Hippocampal formation (tissue), 2 donors: ENCODE results near the gene EPB41L2.
A peak's percentile ranks its signal among the peaks of the same experiment; 100 is the strongest.
"Not testable (repeated sequence)": the region's sequence is repeated elsewhere in the genome, so short reads cannot be mapped to it uniquely, and the experiment has no call there.

ENCODE experiments used
- DNase-seq, 2 donors: peaks; one replicate each; lab custom pipeline; 2025; lab: John Stamatoyannopoulos, UW

Gene EPB41L2

DNA sequence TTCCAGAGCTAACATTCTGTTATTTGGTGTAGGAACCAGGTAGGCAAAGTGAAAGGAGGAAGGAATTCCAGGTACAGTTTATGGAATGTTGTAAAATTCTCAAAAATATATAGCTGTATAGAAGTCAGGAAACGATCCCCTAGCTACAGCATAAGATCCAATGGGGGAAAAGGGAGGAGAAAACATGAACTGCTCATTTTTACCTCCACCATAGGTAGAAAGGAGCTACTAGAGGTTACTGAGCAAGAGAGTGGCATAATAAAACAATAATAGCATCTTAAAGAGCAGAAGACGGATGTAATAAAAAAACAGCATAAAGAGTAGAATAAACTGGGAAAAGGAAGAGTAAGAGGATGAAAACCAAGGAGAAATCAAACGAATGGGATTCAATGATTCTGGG lies 26.9 kb downstream of the EPB41L2 start:
- DNase-seq: no peak

DNA sequence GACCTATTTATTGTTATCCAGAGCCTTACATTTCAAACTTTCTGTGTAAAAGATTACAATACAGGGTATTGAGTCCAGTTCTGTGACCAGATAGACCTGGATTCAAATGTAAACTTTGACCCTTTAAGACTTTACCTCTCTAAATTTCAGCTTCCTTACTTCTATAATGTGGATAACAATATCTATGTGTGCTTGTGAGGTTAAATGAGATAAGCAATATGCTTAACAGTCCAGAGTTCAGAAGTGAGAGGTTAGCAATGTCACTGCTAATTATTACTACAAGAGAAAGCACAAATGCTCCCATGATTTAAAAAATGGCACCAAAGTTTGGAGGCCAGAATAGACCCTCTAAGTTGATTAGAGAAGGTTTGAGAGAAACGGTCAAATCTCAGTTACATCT lies 27.5 kb downstream of the EPB41L2 start:
- no peak for DNase-seq

DNA sequence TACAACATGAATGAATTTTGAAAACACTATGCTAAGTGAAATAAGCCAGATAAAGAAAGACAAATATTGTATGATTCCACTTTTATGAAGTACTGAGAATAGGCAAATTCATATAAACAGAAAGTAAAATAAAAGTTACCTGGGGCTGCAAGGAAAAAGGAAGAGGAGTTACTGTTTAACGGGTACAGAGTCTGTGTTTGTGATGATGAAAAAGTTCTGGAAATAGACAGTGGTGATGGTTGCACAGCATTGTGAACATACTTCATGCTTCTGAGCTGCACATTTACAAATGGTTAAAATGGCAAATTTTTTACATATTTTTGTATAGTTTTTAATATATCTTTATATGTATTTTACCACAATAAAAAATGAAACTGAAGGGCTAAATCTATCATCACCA lies 29.4 kb downstream of the EPB41L2 start:
- no peak for DNase-seq

DNA sequence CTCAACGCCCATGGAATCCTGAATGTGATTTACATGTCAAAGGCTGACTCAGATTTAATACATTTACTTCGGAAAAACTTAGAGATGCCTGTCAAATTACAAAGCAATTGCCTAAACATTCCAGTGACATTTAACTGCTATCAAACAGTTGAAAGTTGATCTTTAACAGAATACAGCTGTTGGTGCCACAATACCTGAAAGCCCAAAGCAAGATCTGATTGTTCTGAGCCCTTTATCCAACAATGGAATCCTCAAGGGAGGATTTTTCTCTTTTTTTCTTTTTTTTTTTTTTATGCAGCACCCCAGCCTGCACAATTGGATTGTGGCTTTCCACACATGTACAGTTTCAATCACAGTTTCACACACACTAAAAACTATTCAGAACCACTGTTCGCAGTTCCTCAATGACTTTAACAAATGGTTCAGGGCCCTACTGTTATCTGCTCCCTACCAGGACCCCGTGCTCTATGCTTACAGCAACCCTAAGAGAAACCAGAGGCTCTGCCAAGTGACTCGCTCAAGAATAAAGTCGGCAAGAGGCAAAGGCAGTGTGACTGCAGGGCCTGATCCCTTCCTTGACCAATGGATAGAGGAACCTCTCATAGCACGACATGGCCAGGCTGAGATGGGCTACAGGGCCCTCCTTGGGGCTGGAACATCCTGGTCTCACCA lies 33.3 kb downstream of the EPB41L2 start:
- DNase-seq: no peak

DNA sequence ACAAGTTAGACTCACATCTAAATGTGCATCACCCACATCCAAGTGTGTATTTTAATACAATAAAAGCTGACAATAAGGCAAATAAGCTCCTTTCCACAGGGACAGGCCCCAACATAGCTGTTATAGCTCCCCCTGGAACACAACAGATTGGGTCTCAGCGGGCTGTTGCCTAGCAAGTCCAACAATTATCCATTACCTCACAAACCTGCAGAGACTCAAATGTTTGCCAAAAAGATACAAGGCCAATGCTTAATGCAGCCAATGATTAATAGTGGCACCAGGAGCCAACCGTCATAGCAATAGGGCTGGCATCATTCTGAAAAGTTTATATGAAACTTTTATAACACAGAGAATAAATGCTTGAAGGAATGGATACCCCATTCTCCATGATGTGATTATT lies 35.7 kb downstream of the EPB41L2 start:
- no peak for DNase-seq

DNA sequence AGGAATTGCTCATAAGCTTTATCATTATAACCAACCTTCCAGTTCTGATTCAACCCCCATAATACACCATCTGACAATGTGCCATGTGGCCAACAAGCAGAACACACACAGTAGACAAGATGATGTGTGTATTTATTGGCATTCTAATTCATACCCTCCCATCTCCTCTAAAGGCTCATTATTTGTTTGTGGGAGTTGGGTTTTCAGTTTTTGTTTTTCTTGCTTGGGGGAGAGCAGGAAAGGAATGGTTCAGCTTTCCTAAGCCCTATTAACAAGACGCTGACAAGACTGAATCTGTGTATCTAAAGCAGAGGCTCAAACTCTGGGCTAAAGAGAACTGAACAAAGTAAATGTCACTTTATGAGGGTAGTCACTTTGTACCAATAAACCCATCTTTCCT lies 36.8 kb downstream of the EPB41L2 start:
- no peak for DNase-seq

DNA sequence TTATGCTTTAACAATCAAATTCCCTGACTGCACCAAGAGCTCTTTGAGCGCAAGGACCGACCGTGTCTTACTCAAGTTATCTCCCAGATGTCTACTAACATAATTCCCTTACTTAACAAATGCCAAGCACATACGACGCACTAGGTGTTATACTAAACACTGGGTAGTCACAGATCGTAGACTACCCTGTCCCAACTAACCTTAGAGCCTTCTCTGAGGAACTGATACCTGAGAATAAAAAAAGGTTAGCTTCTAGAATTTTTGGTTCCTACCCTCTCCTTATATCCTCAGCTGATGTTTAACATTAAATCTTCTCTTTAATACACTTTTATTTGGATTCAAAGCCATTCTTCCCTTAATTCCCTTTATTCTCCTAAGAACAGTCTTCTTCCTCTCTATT lies 38.5 kb downstream of the EPB41L2 start:
- no peak for DNase-seq

DNA sequence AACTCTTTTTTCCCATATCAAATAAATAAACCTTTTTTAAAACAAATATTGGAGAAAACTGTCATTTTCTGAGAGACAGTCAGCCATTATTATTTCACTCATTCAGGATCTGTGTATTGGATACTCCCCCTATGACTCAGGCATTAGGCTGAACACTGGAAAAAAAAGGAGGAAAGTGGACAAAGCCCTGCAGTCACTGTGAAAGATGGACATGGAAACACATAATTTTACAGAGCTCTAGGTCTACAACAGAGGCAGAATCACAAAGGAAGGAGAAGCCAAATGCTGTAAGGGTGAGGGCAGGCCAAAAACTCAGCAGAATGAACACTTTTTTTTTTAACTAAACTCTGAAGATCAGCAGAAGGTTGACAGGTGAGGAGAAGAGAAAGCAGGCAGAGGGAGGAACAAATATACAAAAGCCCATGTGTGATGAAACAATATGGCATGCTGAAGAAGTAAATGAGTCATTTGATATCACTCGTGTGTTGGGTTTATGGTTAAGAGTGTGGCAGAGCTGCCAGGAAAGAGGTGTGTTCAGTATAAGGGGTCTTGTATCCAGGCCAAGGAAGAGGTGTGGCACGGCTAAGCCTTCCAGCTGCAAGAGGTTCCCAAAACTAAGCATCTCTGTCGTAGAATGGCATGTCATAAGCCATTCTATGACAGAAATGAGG lies 39.1 kb downstream of the EPB41L2 start:
- no peak for DNase-seq

DNA sequence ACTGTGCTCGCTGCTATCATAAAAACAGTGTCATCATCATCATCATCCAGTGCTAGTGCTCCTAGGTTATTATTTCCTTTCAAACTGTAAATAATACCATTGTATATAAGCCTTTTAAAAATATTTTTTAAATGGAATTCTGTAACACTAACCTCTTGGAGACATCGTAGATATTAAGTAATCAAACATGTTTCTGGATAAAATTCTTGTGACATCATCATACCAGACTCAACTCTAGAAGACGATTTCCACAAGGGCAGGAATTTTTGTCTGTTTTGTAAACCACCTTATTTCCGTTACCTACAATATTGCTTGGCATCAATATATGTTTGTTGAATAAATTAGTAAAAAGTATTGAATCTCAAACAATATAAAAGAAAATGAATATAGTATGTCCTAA lies 40.4 kb downstream of the EPB41L2 start:
- DNase-seq: no peak

DNA sequence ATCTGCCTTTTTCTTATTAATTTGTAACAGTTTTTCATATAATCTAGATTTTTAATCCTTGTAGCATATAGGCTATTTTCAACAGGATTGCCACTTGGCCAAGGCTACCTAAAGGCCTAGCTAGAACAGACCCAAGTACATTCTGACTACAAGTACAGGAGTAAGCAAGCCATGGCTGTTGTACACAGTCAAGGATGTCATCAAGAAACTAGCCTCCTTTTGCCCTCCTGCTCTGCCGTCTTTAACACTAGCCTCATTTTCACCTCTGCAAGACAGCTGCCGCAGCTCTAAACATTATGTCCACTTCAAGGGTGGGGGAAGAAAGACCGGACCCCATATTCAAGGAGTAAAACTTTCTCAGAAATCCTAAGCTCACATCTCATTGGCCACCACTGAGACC lies 45.1 kb downstream of the EPB41L2 start:
- DNase-seq: no peak

DNA sequence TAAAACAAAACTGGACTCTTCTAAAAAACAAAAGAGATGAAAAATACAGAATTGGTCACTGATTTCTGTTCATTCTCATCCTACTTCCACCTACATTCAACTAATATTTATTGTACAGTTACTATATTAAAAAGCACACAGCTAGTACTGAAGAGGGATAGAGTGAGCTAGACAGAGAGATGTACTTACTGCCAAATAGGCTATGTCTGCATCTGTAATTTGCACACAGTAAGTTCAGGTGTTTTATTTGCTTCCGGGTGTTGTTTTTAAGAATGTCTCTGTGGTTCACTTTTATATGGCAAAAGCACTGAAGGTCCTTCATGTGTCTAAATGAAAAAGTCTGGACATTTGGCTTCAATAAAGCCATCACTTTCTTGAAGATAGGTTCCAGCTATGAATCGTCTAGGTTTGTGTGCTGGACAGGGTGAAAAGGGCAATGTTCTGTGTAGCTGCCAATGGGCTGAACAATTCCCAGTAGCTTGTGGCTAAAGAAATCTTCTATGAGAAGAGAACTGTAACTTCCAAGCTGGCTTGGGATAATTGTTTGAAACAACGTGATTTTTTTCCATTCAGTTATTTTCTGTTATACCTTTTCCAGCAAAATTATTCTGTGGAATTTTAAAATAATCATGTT lies 47.3 kb downstream of the EPB41L2 start:
- peak in 1 of 2 donors; percentile 56 for DNase-seq

DNA sequence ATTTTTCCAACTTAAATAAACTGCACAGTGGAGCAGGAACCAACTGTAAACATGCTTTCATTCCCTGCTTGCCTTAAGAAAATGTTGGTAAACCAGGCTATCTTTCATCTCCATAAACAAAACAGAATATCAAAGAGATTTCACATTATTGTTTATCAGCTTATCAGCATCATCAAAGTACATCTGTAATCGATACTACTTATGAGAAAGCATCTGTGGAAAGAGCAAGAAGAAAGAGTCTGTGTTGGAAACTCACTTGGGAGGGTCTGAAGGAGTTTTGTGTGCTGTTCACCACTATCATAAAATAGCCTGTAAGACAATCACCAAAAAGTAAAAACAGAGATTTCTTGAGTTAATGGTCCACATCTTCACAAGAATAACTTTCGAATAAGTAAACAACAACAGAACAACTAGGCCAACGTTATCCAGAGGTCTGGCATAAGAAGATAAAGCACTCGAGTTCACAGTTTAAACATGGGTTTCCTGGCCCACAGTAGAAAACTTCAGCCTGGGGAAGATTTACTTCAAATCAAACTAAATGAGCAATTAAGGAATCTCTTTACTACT lies 47.9 kb downstream of the EPB41L2 start:
- no peak for DNase-seq

DNA sequence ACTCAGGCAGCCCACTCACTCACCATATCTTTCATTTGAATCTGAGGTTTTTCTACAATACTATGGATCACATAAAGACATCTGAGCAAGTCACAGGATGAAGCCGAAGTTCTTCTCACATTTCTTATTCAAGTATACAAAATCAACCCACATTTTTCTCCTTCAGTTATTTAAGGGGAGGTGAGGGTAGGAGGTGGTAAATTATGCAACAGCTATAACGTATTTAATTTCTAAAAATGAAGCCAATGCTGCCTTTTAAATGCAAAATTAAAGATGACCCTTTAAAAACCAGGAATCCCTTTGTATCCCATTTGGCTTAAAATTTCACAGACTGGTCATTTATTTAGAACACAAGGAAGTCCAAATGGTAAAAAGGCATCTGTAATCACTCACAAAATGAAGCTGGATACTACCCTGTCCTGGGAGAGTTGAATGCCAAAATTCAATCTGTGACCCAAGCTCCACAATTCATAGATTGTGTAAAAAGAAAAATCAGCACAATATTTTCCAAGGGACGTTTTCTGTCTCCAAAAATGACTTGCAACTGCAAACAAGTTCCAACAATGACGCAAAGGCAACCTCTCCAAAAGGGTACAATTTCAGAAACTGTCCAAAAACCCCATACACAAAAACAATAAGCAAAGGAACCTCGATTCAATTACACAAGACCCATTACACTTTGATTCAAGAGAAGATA lies 48.8 kb downstream of the EPB41L2 start:
- no peak for DNase-seq

DNA sequence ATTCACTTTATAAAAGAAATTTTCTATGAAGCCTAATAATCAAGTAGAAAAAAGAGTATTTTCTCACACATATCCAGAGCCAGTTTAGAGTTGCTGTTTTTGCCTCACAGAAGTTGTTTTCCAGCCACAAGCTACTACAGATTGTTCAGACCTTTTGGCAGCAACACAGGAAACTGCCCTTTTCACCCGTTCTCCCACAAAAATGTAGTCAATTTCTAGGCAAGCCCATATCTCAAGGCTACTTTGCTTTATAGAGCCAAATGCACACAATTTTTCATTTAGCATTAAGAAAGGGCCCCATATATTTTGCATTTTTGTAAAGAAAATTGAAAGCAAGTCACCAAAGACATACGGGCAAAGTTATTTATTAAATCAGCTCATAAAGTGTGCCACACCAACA lies 49.5 kb downstream of the EPB41L2 start:
- DNase-seq: peak in 1 of 2 donors; percentile 68

DNA sequence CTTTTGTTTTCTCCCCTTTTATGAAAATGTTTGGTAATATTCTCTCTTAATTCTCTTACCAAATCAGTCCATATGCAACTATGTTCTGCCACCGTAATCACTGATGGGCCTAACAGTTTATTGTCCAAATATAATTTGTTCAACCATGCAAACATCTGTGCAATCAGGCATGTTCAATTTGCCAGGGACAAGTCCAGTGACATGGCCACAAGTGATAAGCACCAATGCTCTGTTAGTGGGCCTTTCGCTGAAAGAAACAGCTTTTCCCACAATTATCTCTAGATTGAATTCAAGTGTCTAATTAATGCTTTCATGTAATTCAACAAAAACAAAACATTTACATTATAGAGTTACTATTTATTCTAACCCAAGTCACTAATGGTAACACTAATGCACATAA lies 53.3 kb downstream of the EPB41L2 start:
- no peak for DNase-seq

DNA sequence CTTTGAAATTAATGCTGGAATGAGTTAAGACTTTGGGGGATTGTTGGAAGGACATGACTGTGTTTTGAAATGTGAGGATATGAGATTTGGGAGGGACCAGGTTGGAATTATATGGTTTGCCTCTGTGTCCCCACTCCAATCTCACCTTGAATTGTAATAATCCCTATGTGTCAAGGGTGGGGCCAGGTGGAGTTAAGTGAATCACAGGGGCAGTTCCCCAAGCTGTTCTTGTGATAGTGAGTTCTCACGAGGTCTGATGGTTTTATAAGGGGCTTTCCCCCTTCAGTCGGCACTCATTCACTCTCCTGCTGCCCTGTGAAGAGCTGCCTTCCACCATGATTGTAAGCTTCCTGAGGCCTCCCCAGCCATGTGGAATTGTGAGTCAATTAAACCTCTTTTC lies 54.1 kb downstream of the EPB41L2 start:
- not testable (repeated sequence) for DNase-seq

DNA sequence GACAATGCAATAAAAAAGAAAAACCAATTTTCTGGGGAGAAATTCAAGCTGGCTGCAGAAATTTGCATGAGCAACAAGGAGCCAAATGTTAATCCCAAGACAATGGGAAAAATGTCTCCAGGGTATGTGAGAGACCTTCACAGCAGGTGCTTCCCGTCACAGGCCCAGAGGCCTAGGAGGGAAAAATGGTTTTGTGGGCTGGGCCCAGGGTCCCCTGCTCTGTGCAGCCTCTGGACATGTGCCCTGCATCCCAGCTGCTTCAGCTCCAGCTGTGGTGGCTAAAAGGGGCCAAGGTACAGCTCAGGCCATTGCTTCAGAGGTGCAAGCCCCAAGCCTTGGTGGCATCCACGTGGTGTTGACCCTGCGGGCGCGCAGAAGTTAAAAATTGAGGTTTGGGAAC lies 55.1 kb downstream of the EPB41L2 start:
- not testable (repeated sequence) for DNase-seq

DNA sequence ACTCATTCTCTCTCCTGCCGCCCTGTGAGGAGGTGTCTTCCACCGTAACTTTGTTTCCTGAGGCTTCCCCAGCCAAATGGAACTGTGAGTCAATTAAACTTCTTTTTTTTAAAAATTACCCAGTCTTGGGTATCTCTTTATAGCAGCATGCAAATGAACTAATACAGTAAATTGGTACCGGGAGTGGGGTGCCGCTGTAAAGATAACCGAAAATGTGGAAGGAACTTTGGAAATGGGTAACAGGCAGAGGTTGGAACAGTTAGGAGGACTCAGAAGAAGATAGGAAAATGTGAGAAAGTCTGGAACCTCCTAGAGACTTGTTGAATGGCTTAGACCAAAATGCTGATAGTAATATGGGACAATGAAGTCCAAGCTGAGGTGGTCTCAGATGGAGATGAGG lies 55.8 kb downstream of the EPB41L2 start:
- DNase-seq: no peak

DNA sequence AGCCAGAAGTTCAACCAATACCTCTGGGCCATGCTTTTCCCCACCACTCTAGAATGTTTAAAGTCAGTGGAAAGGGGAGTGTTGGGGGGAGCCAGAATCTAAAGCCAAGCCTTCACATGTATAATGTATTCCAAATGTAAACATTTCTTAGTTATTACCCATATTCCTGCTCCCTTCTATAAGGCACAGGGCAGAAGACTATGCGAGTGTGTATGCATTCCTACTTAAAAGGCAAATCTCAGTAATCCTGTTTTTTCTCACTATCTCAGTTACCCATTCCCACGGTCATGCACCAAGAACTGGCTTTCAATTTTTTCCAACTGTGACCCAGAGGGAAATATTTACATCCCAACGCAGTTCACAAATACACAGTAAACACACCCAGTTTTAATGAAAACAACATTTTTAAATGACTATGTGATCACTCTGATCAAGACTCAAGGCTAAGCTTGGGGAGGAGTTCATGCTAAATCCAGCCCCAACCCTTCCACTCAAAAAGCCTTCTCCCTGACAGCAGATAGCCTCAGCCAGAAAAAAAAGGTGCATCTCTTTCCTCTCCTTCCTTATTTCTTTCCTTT lies 57.5 kb downstream of the EPB41L2 start:
- DNase-seq: no peak

DNA sequence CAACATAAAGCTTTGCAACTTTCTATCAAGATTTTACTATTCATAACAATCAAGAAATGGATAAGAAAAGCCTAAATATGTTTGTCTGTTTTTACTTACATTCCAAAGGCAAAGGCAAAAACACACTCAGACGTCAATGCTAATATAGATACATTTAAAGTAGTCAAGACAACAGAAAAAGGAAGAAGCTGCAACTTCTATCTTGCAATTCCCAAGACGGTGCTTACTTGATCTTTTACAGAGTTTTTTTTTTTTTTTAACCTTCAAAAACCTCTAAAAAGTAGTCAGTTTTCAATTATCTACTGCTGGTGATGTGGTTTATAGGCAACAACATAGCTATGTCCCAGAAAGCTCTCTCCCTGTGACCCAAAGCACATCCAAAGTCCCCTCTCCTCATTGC lies 58.1 kb downstream of the EPB41L2 start:
- no peak for DNase-seq

DNA sequence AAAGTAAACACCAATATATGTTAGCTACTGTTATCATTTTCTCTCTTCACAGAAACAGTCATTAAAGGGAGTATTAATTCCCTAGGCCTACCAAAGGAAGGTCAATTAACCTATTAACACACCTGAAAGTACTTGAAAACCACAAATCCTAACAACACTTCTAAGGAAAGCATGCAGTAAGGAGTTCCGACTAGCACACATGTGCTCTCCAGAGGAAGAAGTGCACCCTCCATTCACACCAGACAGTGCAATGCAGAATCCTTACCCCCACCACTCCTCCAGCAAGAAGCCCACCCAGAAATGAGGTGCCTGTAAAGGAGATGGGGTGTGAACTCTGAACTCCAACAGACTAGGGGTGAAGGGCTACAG lies 58.7 kb downstream of the EPB41L2 start:
- no peak for DNase-seq
